Endothelial cell of umbilical vein (primary cell): ENCODE results near the gene ZBTB7B. TPM values are rescaled to one million over a fixed set of nuclear protein-coding genes. Genes with fewer than 3 reads are reported as not detected.

ENCODE experiments used
- BruUV-seq: library from RNA; stranded (reverse); fragments of 400-500 nt; replicated peaks from 2 replicates; lab custom pipeline; 2021; lab: Mats Ljungman, UMichigan
- CTCF ChIA-PET: fragments of 300-600, 350-600 bp; sonication (Branson Sonifier 250); formaldehyde crosslinking; loops from one replicate; lab custom pipeline; 2021; ENCODE audit warnings: antibody characterized with exemption, inconsistent platforms; lab: Charles Lee
- POLR2A ChIA-PET: fragments of 300-600, 350-600 bp; sonication (Branson Sonifier 250); formaldehyde crosslinking; loops from one replicate; lab custom pipeline; 2021; ENCODE audit warnings: antibody characterized with exemption, inconsistent platforms; lab: Charles Lee
- DNase-seq: peaks from one replicate; pipeline ENCODE4 v3.0.0-alpha.2; 2011; ENCODE audit warnings: low read depth, low spot score
- FAIRE-seq: peaks from 2 replicates; lab custom pipeline; 2011; peaks lifted over from hg19 to GRCh38; lab: Jason Lieb, UNC
- H2AFZ ChIP-seq: 2 replicates; pipeline ENCODE4 v1.6.0; 2012; ENCODE audit warnings: low read depth, low read length, control low read depth, inconsistent platforms
- H3K27ac ChIP-seq: 2 replicates; pipeline ENCODE4 v1.5.1; 2011; ENCODE audit warnings: low read depth, mild to moderate bottlenecking, control low read depth, low read length, moderate library complexity; ENCODE audit not compliant: insufficient read depth
- H3K27me3 ChIP-seq, 2 experiments: 2 replicates each; pipeline versions ENCODE4 v1.6.0 to v1.6.1; 2011; ENCODE audit warnings: low read length in 2 of 2, mixed read lengths in 1 of 2; ENCODE audit not compliant: control insufficient read depth in 2 of 2, insufficient read depth in 2 of 2
- H3K36me3 ChIP-seq, 2 experiments: 2 replicates in 1 of 2; 3 replicates in 1 of 2; pipeline ENCODE4 v1.5.1; 2011; ENCODE audit warnings: low read length in 2 of 2, mild to moderate bottlenecking in 1 of 2, moderate library complexity in 1 of 2; ENCODE audit not compliant: control insufficient read depth in 2 of 2, insufficient read depth in 2 of 2; ENCODE audit errors: extremely low read depth in 1 of 2
- H3K4me1 ChIP-seq: 3 replicates; pipeline ENCODE4 v1.5.1; 2011; ENCODE audit warnings: mild to moderate bottlenecking, low read length; ENCODE audit not compliant: control insufficient read depth, insufficient read depth; ENCODE audit errors: extremely low read depth
- H3K4me2 ChIP-seq: 2 replicates; pipeline ENCODE4 v1.6.1; 2011; ENCODE audit warnings: low read length, control low read depth, mixed read lengths; ENCODE audit not compliant: insufficient read depth
- H3K4me3 ChIP-seq, 3 experiments: fragments of 200-600 bp in 1 of 3; sonication (generic), shearing (Covaris generic) in 1 of 3; replicated peaks in 1 of 3; 2 replicates each; pipeline ENCODE4 v1.5.1; 2011 to 2016; ENCODE audit warnings: control low read depth in 3 of 3, low read length in 3 of 3, mild to moderate bottlenecking in 2 of 3, inconsistent platforms in 1 of 3, low read depth in 1 of 3, moderate library complexity in 1 of 3; ENCODE audit not compliant: insufficient read depth in 1 of 3
- H3K79me2 ChIP-seq: 2 replicates; pipeline ENCODE4 v1.6.0; 2012; ENCODE audit warnings: low read length, inconsistent platforms; ENCODE audit not compliant: control insufficient read depth, insufficient read depth
- H3K9ac ChIP-seq: replicated peaks from 2 replicates; pipeline ENCODE3; 2011; ENCODE audit warnings: low read length, control low read depth; ENCODE audit not compliant: insufficient read depth; ENCODE audit errors: extremely low read depth
- H3K9me1 ChIP-seq: replicated peaks from 3 replicates; pipeline ENCODE4 v1.6.0; 2011; ENCODE audit warnings: mild to moderate bottlenecking, low read length; ENCODE audit not compliant: control insufficient read depth, insufficient read depth; ENCODE audit errors: extremely low read depth
- H3K9me3 ChIP-seq: replicated peaks from 2 replicates; pipeline ENCODE4 v1.5.1; 2012; ENCODE audit warnings: low read length, inconsistent platforms; ENCODE audit not compliant: control insufficient read depth, insufficient read depth
- H4K20me1 ChIP-seq: replicated peaks from 2 replicates; pipeline ENCODE3; 2011; ENCODE audit warnings: mild to moderate bottlenecking, low read length; ENCODE audit not compliant: control insufficient read depth, insufficient read depth; ENCODE audit errors: extremely low read depth
- EZH2 ChIP-seq: IDR thresholded peaks from 2 replicates; pipeline ENCODE4 v1.6.1; 2012; ENCODE audit warnings: borderline replicate concordance, low read depth, mild to moderate bottlenecking, moderate library complexity, low read length, inconsistent platforms; ENCODE audit not compliant: severe bottlenecking
- FOS ChIP-seq: IDR thresholded peaks from 2 replicates; pipeline ENCODE4 v1.6.1; 2011; ENCODE audit warnings: mild to moderate bottlenecking, low read length, moderate library complexity, borderline replicate concordance; ENCODE audit not compliant: insufficient read depth
- GATA2 ChIP-seq: IDR thresholded peaks from 2 replicates; pipeline ENCODE4 v1.7.0; 2011; ENCODE audit warnings: low read depth, mild to moderate bottlenecking, moderate library complexity, mixed read lengths, low read length; ENCODE audit not compliant: insufficient read length, insufficient read depth
- JUN ChIP-seq: IDR thresholded peaks from 2 replicates; pipeline ENCODE4 v1.6.1; 2011; ENCODE audit warnings: borderline replicate concordance, low read depth; ENCODE audit not compliant: insufficient read length, insufficient read depth
- POLR2A ChIP-seq: IDR thresholded peaks from 2 replicates; pipeline ENCODE4 v1.6.1; 2012; ENCODE audit warnings: low read depth, mild to moderate bottlenecking, control low read depth, low read length
- POLR2AphosphoS5 ChIP-seq: IDR thresholded peaks from 2 replicates; pipeline ENCODE4 v1.6.1; 2012; ENCODE audit warnings: low read depth, mild to moderate bottlenecking, control low read depth, low read length, moderate library complexity; ENCODE audit not compliant: insufficient read depth
- dilution Hi-C: fragments of 300-500 bp; cut with MboI; formaldehyde crosslinking; loops from one replicate; pipeline ENCODE4 v1.15.0; 2019; ENCODE audit warnings: low sequenced_read_pairs; ENCODE audit not compliant: extremely low pct_ligation_motif_present
- intact Hi-C: fragments of 100-400 bp; cut with micrococcal nuclease; formaldehyde crosslinking; loops from one replicate; pipeline ENCODE4 v1.10.0; 2022
- polyA plus RNA-seq, 4 experiments: library from polyadenylated mRNA; depleted of rRNA in 3 of 4; stranded (reverse) in 3 of 4; unstranded in 1 of 4; fragments of >200 nt; gene quantifications; 2 replicates each; pipeline versions ENCODE4 v1.2.1 to v1.2.3, GENCODE V29; 2011 to 2012; ENCODE audit warnings: missing spikeins in 1 of 4
- total RNA-seq: library from RNA; stranded (reverse); gene quantifications from 2 replicates; pipeline ENCODE4 v1.2.3, GENCODE V29; 2021
- TF ChIP-seq, protein P1 (sequence below): IDR thresholded peaks from 2 replicates; pipeline ENCODE4 v1.6.1; 2011; ENCODE audit not compliant: insufficient read depth, insufficient read length

ZBTB7B gene
- total and polyA plus RNA-seq, 2 donors (not counting 3 experiments of a cell fraction or from before 2014, with no cell fraction given) = 20.0 to 26.2 TPM

DNA sequence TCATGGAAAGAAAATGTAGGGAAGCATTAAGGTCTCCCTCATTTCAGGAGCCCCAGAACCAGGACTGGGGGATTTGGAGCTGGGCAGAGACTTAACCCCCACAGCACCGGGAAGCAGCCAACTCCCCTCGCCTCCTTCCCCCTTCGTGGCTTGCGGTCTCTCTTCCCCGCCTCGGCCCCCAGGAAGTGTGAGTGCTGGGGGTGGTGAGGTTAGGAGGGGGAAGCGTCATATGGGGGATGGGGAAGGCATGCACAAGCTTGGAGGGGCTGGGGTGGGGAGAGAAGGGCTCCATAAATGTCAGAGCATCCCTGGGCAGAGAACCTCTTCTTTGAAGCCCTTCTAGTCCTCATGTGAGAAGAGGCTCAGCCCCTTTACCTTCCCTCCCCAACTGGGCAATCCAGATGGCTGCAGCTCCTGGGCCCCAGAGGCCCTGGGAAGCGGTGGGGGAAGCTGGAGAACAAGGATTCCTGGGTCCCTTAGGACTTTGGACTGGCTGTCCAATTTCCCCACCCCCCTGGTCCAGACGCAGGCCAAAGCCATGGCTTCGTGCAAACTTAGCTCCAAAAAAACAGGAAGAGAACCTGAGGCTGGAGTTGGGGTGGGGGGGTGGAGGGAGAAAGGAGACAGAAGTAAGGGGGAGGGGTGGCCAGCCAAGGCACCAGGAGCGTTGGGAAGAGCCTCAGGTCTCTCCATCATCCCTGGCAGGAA is 7.8 kb downstream of the ZBTB7B start:
- dilution Hi-C loops = no loop called here
- Histone ChIP-seq H3K9me1 (no peaks in the 10 kb centered on the region), H3K79me2 (peaks cover 8% of the 10 kb centered on the region), H3K4me3 (no peak overlapping the region), H3K36me3 (peaks cover 0 to 6% of the 10 kb centered on the region in 2 experiments), H3K4me1 (peaks cover 2% of the 10 kb centered on the region), H4K20me1 (no peaks in the 10 kb centered on the region), H3K9me3 (no peaks in the 10 kb centered on the region), H2AFZ (no peak overlapping the region), H3K9ac (no peak overlapping the region), H3K27me3 (no peaks in the 10 kb centered on the region), H3K4me2 (no peak overlapping the region), H3K27ac (no peak overlapping the region)
- FAIRE-seq = no peak
- TF ChIP-seq, protein P1, sequence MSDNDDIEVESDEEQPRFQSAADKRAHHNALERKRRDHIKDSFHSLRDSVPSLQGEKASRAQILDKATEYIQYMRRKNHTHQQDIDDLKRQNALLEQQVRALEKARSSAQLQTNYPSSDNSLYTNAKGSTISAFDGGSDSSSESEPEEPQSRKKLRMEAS = no peak
- TF ChIP-seq EZH2 (no peak), POLR2AphosphoS5 (no peak), GATA2 (no peak), POLR2A (no peak), FOS (no peak), JUN (no peak)
- POLR2A ChIA-PET = interaction anchor here (0.6 kb wide), 1 partner anchor 9 kb away, joined by 6 read pairs; no protein-coding TSS in a partner anchor
- CTCF ChIA-PET = interaction anchor here (0.6 kb wide), 1 partner anchor 47 kb away, joined by 5 read pairs; no protein-coding TSS in a partner anchor
- BruUV-seq = no TSS peak
- DNase-seq = no peak
- intact Hi-C loops = no loop called here
